HG03025 (cell line): Measurements from ENCODE around the gene RNF224.

Experiments
- ATAC-seq: cut with Tn5 transposase; IDR thresholded peaks from one replicate; pipeline ENCODE4 v1.9.1; 2021; ENCODE audit warnings: mild to moderate bottlenecking, moderate library complexity; ENCODE audit not compliant: unreplicated experiment, low FRiP score

RNF224 gene

DNA sequence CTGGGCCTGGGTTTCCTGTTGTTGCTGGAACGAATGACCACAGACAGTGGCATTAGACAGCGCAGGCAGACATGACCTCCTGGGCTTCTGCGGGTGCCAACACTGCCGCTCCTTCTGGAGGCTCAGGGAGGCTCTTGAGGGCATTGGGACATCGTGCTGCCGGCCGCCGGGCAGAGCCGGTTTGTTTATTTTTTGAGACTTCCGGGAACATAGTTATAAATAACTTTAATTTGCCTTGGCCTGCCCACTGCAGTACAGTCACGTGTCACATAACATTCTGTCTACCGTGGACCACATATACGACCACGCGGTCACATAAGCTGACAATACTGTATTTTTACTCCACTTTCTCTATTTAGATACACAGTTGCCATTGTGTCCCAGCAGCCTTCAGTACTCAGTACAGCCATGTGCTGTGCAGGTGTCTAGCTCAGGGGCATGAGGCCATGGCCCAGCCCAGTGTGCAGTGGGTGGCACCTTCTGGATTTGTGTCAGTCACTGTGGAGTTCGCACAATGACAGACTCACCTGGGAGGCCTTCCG lies 42.0 kb downstream of the RNF224 start:
- ATAC-seq = no peak

DNA sequence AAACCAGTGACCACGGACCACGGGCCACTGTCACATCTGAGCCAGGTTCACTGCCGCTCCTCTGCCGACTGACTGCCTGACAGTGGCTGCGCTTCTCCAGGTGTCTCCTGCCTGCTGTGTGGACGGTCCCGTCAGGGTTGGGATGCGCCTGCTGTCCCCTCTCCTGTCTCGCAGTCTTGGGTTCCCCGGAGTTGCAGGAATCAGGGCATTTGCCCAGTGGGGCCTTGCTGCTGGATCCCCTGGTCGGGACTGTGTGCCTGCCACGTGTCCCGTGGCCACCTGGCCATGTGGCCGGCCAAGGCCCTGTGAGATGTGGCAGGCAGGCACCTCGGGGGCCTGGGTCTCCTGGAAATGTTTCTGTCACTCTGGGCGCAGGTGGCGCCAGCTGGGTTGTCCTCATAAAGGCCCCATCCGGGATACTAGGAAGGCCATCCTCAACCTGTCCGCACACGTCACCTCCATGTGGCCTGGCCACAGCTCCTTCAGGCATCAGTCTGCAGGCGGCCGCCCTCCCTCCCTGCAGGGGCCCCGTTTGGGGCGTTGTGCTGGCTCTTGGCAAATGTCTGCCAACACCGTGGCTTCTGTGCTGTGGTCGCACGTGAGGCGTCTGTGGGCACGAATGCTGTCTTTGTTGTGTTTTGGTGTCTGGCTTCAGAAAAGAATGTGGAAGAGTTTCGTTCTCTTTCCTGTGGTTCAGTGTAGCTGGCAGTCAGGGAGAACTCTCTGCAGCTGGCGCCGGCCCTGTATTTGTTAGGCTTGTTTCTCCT lies 43.8 kb downstream of the RNF224 start:
- ATAC-seq = no peak

GRCh38 chr9:137271696-137272076 lies 44.4 kb downstream of the RNF224 start:
- no peak for ATAC-seq

DNA sequence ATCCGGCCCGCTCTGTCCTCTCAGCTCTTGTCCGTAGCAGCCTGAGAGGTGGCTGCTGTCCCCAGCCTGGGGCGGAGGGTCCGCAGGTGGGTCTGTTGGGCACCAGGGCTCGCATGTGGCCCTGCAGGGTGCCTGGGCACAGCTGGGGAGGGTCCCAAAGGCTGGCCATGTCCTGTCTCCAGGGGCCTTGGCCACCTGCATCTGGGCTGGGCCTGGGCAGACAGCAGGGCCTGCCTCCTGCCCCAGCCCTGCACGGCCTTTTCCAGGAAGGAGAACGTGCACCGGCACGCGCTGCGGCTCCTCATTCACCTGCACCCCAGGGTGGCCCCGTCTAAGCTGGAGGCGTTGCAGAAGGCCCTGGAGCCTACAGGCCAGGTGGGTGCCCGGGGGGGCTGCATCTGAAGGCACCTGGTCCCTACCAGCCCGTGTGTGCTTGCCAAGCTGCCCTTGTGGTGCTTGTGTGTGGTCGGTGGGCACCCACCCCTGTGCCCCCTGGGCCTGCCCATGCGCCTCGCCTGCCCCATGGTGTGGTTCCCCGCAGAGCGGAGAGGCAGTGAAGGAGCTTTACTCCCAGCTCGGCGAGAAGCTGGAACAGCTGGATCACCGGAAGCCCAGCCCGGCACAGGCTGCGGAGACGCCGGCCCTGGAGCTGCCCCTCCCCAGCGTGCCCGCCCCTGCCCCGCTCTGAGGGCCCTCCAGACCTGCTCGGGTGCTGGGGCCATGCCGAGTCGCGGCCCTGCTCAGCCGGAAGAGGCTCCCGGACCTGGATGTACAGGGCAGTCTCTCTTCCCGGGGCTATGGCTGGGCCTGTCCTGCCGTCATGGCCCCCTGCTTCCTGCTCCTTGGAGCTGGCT lies 45.2 kb downstream of the RNF224 start:
- ATAC-seq = no peak

- ATAC-seq = no peak
Observed at GRCh38 chr9:137273095-137273490, 45.8 kb downstream of the RNF224 start.

DNA sequence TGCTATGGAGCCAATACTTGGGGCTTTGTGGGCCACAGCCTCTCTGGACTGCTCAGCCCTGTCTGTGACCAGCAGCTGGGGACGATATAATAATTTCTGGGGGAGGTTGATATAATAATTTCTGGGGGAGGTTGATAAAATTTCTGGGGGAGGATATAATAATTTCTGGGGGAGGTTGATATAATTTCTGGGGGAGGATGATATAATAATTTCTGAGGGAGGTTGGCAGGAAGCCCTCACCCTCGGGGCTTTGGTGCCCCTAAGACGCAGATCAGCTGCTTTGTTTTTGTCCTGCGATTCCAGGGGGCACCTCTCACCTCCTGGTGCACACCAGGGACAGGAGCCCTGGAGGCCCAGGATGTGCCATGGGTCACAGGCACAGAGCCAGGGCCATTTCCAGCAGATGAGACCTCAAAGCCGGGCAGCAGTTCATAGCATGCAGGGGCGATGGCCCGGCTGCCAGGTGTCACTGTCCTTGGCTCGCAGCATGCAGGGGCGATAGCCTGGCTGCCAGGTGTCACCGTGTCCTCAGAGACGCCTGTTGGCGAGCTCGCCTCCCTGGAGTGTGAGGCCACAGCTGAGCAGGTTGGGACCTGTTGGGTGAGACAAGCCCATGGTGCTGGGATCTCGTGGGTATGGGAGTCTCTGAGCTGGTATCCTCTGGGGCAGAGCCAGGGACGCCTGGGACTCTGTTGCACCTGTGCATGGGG lies 46.5 kb downstream of the RNF224 start:
- no peak for ATAC-seq

DNA sequence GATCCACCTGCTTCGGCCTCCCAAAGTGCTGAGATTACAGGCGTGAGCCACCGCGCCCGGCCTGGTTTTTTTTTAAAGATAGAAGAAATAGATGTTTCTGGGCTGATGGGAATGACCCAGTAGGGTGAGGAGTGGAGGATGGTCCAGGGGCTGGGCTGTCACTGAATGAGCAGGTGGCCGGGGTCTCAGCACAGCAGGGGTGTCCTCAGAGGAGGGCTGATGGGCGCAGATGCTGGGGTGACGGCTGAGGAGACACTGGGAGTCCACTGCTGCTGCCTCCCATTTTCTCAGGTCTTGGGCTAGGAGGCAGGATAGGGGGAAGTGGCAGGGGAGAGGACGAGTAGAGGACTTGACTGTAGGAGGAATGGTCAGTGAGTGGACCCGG lies 47.9 kb downstream of the RNF224 start:
- ATAC-seq = no peak

- no peak for ATAC-seq
Observed at GRCh38 chr9:137275588-137276472, 48.5 kb downstream of the RNF224 start.

DNA sequence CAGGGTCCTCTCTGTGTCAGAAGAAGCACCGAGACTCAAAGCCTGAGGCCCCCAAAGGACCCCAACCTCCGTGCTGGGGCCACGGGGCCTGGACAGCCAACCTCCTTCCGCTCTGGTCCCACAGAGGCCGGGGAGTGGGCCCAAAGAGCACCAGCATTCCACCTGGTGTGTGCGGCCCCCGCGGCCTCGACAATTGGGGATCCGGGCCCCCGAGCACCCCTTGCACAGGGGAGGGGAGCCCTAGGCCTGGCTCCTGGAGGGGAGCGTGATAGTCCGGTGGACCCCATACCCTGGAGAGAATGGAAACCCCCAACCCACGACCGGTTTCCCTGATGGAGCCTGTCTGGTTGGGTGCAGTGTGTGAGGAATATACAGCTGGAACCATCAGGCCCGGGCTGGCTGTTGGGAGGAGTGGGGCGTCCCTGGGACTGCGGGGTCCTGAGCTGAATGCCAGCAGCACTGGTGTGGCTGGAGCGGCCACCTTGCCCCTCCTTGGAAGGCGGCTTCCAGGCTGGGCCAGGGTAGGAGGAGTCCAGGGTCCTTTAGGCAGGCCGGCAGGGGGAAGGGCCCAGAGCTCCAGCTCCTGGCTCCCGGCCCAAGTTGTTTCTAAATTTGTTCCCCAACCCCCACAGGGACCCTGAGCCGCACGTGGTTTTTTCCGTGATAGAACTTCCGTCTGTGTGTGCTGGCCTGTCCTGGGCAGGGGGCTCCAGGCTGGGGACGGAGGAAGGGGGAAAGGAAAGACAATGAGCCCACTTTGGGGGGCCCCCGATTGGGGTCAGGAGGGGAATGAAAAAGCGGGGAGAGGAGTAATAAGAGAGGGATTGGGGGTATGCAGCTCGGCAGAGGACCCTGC lies 49.4 kb downstream of the RNF224 start:
- no peak for ATAC-seq

DNA sequence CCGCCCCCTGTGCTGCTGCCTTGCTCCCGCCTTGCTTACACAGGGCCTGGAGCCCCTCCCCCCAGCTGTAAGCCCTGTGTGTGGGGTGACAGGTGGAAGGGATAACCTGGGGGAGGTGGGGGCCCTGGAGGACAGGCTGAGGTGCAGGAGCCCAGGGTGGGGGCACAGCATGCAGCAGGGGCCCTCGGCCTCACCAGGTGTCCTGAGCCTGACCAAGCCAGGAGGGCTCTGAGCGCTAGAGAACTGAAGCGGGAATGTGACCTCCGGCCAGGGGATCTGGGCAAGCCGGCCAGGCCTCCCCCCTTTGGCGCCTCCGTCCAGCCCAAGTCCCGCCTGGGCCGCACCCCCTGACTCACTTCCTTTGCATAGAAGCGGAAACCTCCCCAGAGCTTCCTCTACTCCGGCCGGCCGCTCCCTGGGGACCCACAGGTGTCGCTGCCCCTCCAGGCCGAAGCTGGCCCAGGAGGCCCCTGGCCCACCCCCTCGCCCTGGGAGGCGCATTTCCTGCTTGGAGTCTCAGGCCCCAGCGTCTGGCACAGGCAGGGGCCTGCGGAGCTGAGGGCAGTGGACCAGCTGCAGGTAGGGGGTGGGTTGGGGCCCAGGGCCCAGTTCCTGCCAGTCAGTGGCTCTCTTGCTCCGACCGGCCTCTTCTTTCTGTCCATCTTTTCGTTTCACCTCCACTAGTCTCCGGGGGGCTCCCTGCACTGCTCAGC lies 50.2 kb downstream of the RNF224 start, which contains the start of gene TOR4A:
TOR4A (plus strand) TSS at position 398 of the 713 bp plus-strand sequence. CDS start 964 bp downstream, outside the sequence.
- ATAC-seq = peak; percentile 50

GRCh38 chr9:137278061-137278701 lies 50.9 kb downstream of the RNF224 start:
- peak; percentile 5 for ATAC-seq
